ACC112 (cell line): Measurements from ENCODE around the gene HSBP1L1.

Experiments
- H2AFZ ChIP-seq: fragments of 200-600 bp; sonication (generic); one replicate; pipeline ENCODE4 v1.6.0; 2017; ENCODE audit warnings: antibody characterized with exemption, low read length; ENCODE audit not compliant: unreplicated experiment
- H3K27ac ChIP-seq: fragments of 200-600 bp; sonication (generic); 2 replicates; pipeline ENCODE4 v1.5.1; 2014; ENCODE audit warnings: low read depth, mild to moderate bottlenecking, antibody characterized with exemption, low read length, moderate library complexity
- H3K27me3 ChIP-seq: fragments of 200-600 bp; sonication (generic); 2 replicates; pipeline ENCODE4 v1.6.1; 2014; ENCODE audit warnings: mild to moderate bottlenecking, antibody characterized with exemption, low read length, moderate library complexity, mixed read lengths; ENCODE audit not compliant: insufficient read depth
- H3K36me3 ChIP-seq: fragments of 200-600 bp; sonication (generic); 2 replicates; pipeline ENCODE4 v1.6.1; 2016; ENCODE audit warnings: mild to moderate bottlenecking, antibody characterized with exemption, low read length, moderate library complexity, mixed read lengths; ENCODE audit not compliant: insufficient read depth
- H3K4me1 ChIP-seq: fragments of 200-600 bp; sonication (generic); one replicate; pipeline ENCODE4 v1.6.1; 2016; ENCODE audit warnings: low read length, mixed read lengths; ENCODE audit not compliant: insufficient read depth, unreplicated experiment, control insufficient read depth
- H3K4me3 ChIP-seq: fragments of 200-600 bp; sonication (generic); 2 replicates; pipeline ENCODE4 v1.5.1; 2014; ENCODE audit warnings: mild to moderate bottlenecking, low read depth, low read length
- H3K79me2 ChIP-seq: fragments of 200-600 bp; sonication (generic); one replicate; pipeline ENCODE4 v1.6.0; 2016; ENCODE audit warnings: low read length; ENCODE audit not compliant: control insufficient read depth, unreplicated experiment, insufficient read depth

The HSBP1L1 gene

GRCh38 chr18:79932907-79933306 lies 31.5 kb upstream of the HSBP1L1 start:
- Histone ChIP-seq H3K36me3 (peaks cover 78% of the 10 kb centered on the region), H3K79me2 (peaks cover 36% of the 10 kb centered on the region), H3K4me1 (no peaks in the 10 kb centered on the region), H2AFZ (no peak overlapping the region), H3K4me3 (no peak overlapping the region), H3K27me3 (no peaks in the 10 kb centered on the region), H3K27ac (no peak overlapping the region)

DNA sequence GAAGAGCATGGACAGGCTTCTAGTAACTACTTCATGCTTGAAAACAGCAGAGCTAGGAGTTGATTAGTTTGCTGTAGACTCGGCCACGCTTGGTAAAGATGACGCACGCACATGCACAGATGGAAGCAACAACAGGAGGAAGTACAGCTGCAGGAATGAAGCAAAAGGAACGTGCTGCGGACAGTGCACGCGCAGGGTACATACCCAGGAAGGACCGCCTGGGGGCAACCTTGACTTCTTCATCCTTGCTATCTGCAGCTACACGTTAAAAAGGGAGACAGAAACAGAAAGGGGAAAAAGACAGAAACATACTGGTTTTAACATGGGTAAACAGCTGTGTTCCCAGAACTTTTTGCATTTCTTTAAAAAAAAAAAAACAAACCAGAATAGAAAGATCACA lies 30.7 kb upstream of the HSBP1L1 start:
- no peak overlapping the region for H2AFZ ChIP-seq
- H3K79me2 ChIP-seq, result peaks cover 34% of the 10 kb centered on the region
- no peak overlapping the region for H3K27ac ChIP-seq
- H3K4me3 ChIP-seq, result no peak overlapping the region
- H3K4me1 ChIP-seq, result no peaks in the 10 kb centered on the region
- peaks cover 71% of the 10 kb centered on the region for H3K36me3 ChIP-seq
- H3K27me3 ChIP-seq, result no peaks in the 10 kb centered on the region

DNA sequence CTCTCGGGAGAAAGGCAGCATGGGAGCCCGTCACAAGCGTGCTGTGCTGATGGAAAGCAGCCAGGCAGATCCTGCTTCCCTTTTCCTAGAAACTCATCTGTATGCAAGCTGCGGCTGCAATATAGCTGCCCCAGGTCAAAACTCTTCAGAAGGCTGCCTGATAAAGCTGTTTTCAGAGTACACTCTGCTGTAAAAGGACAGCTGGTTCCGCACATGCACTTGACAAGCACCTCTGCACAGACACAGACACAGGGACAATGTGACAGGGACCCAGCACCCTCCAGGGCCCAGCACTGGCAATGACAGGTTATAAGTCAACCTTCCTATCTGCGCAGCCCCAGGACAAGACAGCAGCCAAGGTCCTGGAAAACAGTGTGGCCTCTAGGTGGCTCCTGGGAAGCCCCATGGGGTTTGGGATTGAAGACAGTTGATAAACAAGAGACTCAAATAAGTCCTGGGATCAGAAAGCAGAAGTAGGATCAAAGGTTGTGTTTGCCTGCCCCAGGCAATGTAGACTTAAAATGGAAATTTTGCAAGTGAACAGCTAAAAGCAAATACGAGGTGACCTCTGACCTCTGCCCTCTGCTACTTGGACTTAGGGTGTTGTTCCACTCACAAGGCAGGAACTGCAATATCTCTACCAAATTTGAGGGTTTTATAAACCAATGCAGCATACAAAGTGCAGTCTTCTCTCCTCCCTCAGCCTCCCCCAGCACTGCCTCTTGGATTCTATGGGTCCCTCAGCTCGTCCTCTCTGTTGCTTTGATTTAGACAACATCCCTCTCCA lies 29.9 kb upstream of the HSBP1L1 start:
- no peak overlapping the region for H3K27ac ChIP-seq
- no peak overlapping the region for H2AFZ ChIP-seq
- no peak overlapping the region for H3K4me3 ChIP-seq
- H3K27me3 ChIP-seq, result no peaks in the 10 kb centered on the region
- no peaks in the 10 kb centered on the region for H3K4me1 ChIP-seq
- H3K79me2 ChIP-seq, result peaks cover 32% of the 10 kb centered on the region
- peaks cover 69% of the 10 kb centered on the region for H3K36me3 ChIP-seq

- H3K27me3 ChIP-seq, result no peaks in the 10 kb centered on the region
- no peaks in the 10 kb centered on the region for H3K4me1 ChIP-seq
- H3K79me2 ChIP-seq, result peaks cover 34% of the 10 kb centered on the region
- H3K4me3 ChIP-seq, result no peak overlapping the region
- H2AFZ ChIP-seq, result no peak overlapping the region
- no peak overlapping the region for H3K27ac ChIP-seq
- H3K36me3 ChIP-seq, result peaks cover 63% of the 10 kb centered on the region
These were observed 29.4 kb upstream of the HSBP1L1 start for GRCh38 chr18:79935098-79935480.

DNA sequence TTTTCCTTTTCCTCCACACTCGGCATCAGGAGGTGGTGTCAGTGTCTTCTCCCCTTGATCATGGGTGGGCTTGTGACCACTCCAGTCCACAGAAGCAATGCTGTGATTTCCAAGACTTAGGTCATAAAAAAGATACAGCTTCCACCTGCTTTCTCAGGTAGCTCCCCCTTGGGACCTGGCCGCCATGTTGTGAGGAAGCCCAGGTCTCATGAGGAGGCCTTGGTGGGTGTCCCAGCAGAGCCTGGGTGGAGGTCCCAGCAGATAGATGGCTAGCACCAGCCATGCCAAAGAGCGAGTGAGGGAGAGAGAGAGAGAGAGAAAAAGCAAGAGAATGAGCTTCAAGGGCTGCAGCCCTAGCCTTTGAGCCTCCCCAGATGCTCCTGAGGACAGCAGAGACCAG lies 28.9 kb upstream of the HSBP1L1 start:
- H3K4me3 ChIP-seq, result no peak overlapping the region
- H2AFZ ChIP-seq, result no peak overlapping the region
- H3K27ac ChIP-seq, result no peak overlapping the region
- H3K4me1 ChIP-seq, result no peaks in the 10 kb centered on the region
- no peaks in the 10 kb centered on the region for H3K27me3 ChIP-seq
- H3K36me3 ChIP-seq, result peaks cover 59% of the 10 kb centered on the region
- peaks cover 39% of the 10 kb centered on the region for H3K79me2 ChIP-seq

- Histone ChIP-seq H3K79me2 (peaks cover 41% of the 10 kb centered on the region), H3K27ac (no peak overlapping the region), H3K4me1 (no peaks in the 10 kb centered on the region)
These were observed 28.5 kb upstream of the HSBP1L1 start for GRCh38 chr18:79935925-79936324.

DNA sequence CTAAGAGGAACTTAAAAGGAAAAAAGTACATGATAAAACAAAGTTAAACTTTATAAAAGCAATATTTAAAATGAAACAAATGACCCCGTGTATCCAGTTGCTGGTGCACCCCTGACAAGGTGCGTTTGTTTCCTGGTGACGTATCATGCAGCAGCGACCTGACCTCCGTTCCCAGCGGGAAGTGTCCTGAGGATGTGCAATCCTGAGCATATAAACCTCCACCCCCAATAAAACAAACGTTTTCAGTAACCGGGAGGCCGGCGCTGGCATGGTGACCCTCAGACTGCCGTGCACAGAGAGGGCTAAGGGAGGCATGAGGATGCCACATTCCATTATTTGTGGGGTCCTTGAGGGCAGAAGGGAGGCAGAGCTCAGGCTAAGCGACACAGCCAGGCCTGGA lies 27.8 kb upstream of the HSBP1L1 start:
- Histone ChIP-seq H3K4me3 (no peak overlapping the region), H3K36me3 (peaks cover 52% of the 10 kb centered on the region), H3K27me3 (no peaks in the 10 kb centered on the region), H2AFZ (no peak overlapping the region), H3K27ac (no peak overlapping the region), H3K79me2 (peaks cover 38% of the 10 kb centered on the region), H3K4me1 (no peaks in the 10 kb centered on the region)

More at GRCh38 chr18:79935925-79936324, 28.5 kb upstream of the HSBP1L1 start:
- H3K4me3 ChIP-seq, result no peak overlapping the region
- H3K27me3 ChIP-seq, result no peaks in the 10 kb centered on the region
- H3K36me3 ChIP-seq, result peaks cover 55% of the 10 kb centered on the region
- H2AFZ ChIP-seq, result no peak overlapping the region

- Histone ChIP-seq H3K27ac (no peak overlapping the region), H3K36me3 (peaks cover 47% of the 10 kb centered on the region), H3K27me3 (no peaks in the 10 kb centered on the region), H3K4me1 (no peaks in the 10 kb centered on the region), H3K79me2 (peaks cover 38% of the 10 kb centered on the region), H3K4me3 (no peak overlapping the region), H2AFZ (no peak overlapping the region)
These were observed 27.2 kb upstream of the HSBP1L1 start for GRCh38 chr18:79937103-79937860.

DNA sequence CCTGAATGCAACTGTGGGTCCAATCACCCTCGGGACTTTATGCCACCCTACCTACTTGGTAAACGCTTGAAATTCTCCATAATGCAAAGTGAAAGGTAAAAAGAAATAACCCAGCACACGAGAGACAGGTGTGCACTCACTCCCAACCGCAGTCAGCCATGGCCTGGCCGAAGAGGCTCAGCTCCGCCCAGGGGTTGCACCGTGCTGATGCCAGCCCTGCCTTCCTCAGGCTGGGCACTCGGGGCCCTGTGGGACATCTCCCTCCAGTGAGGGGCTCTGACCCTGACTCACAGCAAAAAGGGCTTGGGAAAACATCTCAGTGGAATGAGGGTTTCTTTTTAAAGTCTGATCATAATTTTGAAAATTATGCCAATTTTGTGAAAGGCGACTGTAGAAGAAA lies 26.2 kb upstream of the HSBP1L1 start:
- no peaks in the 10 kb centered on the region for H3K27me3 ChIP-seq
- peaks cover 37% of the 10 kb centered on the region for H3K79me2 ChIP-seq
- H3K36me3 ChIP-seq, result peaks cover 38% of the 10 kb centered on the region
- H3K4me3 ChIP-seq, result no peak overlapping the region
- no peak overlapping the region for H2AFZ ChIP-seq
- H3K4me1 ChIP-seq, result no peaks in the 10 kb centered on the region
- H3K27ac ChIP-seq, result no peak overlapping the region

DNA sequence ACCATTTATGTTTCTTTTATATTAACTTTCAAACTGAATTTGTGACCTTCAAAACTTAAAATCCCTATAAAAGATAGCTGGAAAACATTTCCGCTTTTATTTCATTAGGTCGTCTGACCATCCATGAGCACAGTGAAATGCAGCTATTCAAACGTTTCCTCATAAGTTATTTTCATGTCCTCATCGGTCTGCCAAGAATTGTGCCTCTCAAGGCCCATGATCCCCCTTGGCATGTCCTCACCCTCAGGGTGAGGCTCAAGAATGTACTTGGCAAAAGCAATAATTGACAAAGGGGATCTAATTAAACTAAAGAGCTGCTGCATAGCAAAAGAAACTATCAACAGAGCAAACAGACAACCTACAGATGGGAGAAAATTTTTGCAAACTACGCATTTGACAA lies 25.3 kb upstream of the HSBP1L1 start:
- Histone ChIP-seq H3K4me3 (no peak overlapping the region), H3K27ac (no peak overlapping the region), H3K4me1 (no peaks in the 10 kb centered on the region), H3K27me3 (no peaks in the 10 kb centered on the region), H3K79me2 (peaks cover 37% of the 10 kb centered on the region), H3K36me3 (peaks cover 29% of the 10 kb centered on the region), H2AFZ (no peak overlapping the region)
